Hepatocyte (in vitro differentiated cells): ENCODE results near the gene IL36RN.

Experiments
- EZH2 ChIP-seq: fragments of 200-600 bp; sonication (generic); IDR thresholded peaks from 2 replicates; pipeline ENCODE4 v1.6.1; 2016; ENCODE audit warnings: antibody characterized with exemption, mild to moderate bottlenecking, borderline replicate concordance
- TF ChIP-seq, protein P1 (sequence below): fragments of 200-600 bp; sonication (generic); IDR thresholded peaks from 2 replicates; pipeline ENCODE4 v1.5.1; 2016; ENCODE audit warnings: antibody characterized with exemption, mild to moderate bottlenecking; ENCODE audit not compliant: poor library complexity

DNA sequence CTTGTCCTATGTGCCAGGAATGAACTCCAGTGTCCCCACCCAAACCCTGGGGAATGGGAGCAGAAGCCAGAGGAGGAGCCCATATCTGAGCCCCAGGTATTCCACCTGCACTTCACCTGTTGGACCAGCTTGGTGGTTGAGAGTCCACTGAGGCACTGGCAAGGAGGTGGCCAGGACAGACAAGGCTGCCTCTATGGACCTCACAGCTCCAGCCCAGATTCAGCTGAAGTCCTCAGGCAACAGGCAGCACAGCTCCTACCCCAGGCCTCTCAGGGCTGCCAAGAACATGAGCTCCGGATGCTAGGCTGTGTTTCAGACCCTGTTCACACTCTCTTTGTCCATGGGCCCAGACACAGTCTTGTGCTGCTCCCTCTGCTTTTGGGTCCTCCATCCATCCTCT is 5.9 kb downstream of the IL36RN start:
- TF ChIP-seq, protein P1, sequence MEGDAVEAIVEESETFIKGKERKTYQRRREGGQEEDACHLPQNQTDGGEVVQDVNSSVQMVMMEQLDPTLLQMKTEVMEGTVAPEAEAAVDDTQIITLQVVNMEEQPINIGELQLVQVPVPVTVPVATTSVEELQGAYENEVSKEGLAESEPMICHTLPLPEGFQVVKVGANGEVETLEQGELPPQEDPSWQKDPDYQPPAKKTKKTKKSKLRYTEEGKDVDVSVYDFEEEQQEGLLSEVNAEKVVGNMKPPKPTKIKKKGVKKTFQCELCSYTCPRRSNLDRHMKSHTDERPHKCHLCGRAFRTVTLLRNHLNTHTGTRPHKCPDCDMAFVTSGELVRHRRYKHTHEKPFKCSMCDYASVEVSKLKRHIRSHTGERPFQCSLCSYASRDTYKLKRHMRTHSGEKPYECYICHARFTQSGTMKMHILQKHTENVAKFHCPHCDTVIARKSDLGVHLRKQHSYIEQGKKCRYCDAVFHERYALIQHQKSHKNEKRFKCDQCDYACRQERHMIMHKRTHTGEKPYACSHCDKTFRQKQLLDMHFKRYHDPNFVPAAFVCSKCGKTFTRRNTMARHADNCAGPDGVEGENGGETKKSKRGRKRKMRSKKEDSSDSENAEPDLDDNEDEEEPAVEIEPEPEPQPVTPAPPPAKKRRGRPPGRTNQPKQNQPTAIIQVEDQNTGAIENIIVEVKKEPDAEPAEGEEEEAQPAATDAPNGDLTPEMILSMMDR = no peak
- no peak for TF ChIP-seq EZH2
